H1 (cell line): Measurements from ENCODE around the gene SPOCK1.

Source experiments
- CREB1 ChIP-seq: IDR thresholded peaks from 2 replicates; pipeline ENCODE4 v1.6.1; 2012; ENCODE audit warnings: inconsistent platforms
- CTCF ChIP-seq, 3 experiments: IDR thresholded peaks; 1 replicate in 2 of 3; 2 replicates in 1 of 3; pipeline versions ENCODE4 v1.5.1 to v1.6.1; 2011; ENCODE audit warnings: low read length in 3 of 3, mild to moderate bottlenecking in 3 of 3, inconsistent platforms in 2 of 3, low read depth in 1 of 3, moderate library complexity in 1 of 3; ENCODE audit not compliant: insufficient read depth in 1 of 3; ENCODE audit errors: control extremely low read depth in 1 of 3
- POLR2A ChIP-seq, 2 experiments: IDR thresholded peaks; 1 replicate in 1 of 2; 2 replicates in 1 of 2; pipeline ENCODE4 v1.6.1; 2011; ENCODE audit warnings: low read depth in 2 of 2, low read length in 2 of 2, mild to moderate bottlenecking in 2 of 2; ENCODE audit errors: control extremely low read depth in 1 of 2

DNA sequence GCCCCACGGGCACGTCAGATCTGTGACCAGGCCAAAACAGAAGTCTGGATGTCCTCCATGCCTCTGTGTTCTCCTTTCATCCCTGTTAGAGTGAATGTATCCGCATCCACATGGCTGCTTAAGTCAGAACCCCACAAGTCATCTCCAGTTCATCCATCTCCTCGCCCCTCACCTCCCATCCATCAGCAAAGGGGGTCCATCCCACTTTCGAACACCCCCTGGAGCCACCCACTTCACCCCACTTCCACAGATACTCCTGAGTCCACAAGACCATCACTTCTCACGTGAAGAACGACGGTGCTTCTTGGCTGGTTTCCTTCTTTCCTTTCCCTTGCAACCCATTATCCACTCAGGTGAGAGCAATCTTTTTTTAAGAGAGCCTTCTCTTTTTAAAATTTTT is 3.5 kb upstream of the SPOCK1 start:
- no peak for TF ChIP-seq POLR2A (IDR thresholded peaks at IDR 0.05; ENCODE audit: control extremely low read depth in 1 of 2, low read depth in 2 of 2, low read length in 2 of 2)
- TF ChIP-seq CTCF (IDR thresholded peaks at IDR 0.05; ENCODE audit: control extremely low read depth in 1 of 3, insufficient read depth in 1 of 3, low read depth in 1 of 3, low read length in 3 of 3) = no peak
- no peak for TF ChIP-seq CREB1
